Vagina (tissue), 2 donors: ENCODE data around the gene ZFAND2B. TPM values are rescaled to one million over a fixed set of nuclear protein-coding genes. Genes with fewer than 3 reads are reported as not detected.

Experiments
- DNase-seq, 2 donors: peaks; one replicate each; pipeline ENCODE4 v3.0.0-alpha.2; 2017; ENCODE audit errors: extremely low spot score in 2 of 2
- H3K27ac ChIP-seq: fragments of 200-600 bp; sonication (generic); one replicate; pipeline ENCODE4 v1.5.1; 2019
- H3K27me3 ChIP-seq: fragments of 200-600 bp; sonication (generic); one replicate; pipeline ENCODE4 v1.5.1; 2019
- H3K36me3 ChIP-seq, 2 donors: fragments of 200-600 bp; sonication (generic); one replicate each; pipeline ENCODE4 v1.5.1; 2017 to 2019
- H3K4me1 ChIP-seq: fragments of 200-600 bp; sonication (generic); one replicate; pipeline ENCODE4 v1.5.1; 2019
- H3K4me3 ChIP-seq, 2 donors: fragments of 200-600 bp; sonication (generic); 1 replicate in 1 of 2; 2 replicates in 1 of 2; pipeline ENCODE4 v1.5.1; 2016 to 2019
- H3K9me3 ChIP-seq: fragments of 200-600 bp; sonication (generic); one replicate; pipeline ENCODE4 v1.5.1; 2019
- POLR2A ChIP-seq, 2 donors: fragments of 450-650 bp; IDR thresholded peaks; one replicate each; pipeline ENCODE4 v1.6.1; 2017; ENCODE audit warnings: antibody characterized with exemption in 2 of 2, mild to moderate bottlenecking in 2 of 2, moderate library complexity in 2 of 2
- POLR2AphosphoS5 ChIP-seq, 2 donors: sonication (generic); formaldehyde crosslinking; IDR thresholded peaks; one replicate each; pipeline ENCODE4 v1.9.0; 2017; ENCODE audit warnings: antibody characterized with exemption in 2 of 2, mild to moderate bottlenecking in 2 of 2, low read depth in 1 of 2; ENCODE audit not compliant: insufficient read depth in 1 of 2
- intact Hi-C: fragments of 100-400 bp; cut with DNase I; formaldehyde crosslinking; loops from one replicate; pipeline ENCODE4 v1.15.1; 2023
- total RNA-seq: library from RNA; depleted of rRNA; stranded (reverse); fragments of >200 nt; gene quantifications from one replicate; pipeline ENCODE4 v1.2.3, GENCODE V29; 2016
- TF ChIP-seq, protein P1 (sequence below), 3 experiments: fragments of 450-650 bp in 2 of 3; fragments of 200-600 bp in 1 of 3; sonication (generic) in 1 of 3; IDR thresholded peaks; one replicate each; pipeline ENCODE4 v1.5.1; 2017 to 2019; ENCODE audit warnings: antibody characterized with exemption in 3 of 3, mild to moderate bottlenecking in 2 of 3, moderate library complexity in 2 of 3

ZFAND2B gene
- total RNA-seq, 1 donor from 2014 or later, result 52.1 TPM

DNA sequence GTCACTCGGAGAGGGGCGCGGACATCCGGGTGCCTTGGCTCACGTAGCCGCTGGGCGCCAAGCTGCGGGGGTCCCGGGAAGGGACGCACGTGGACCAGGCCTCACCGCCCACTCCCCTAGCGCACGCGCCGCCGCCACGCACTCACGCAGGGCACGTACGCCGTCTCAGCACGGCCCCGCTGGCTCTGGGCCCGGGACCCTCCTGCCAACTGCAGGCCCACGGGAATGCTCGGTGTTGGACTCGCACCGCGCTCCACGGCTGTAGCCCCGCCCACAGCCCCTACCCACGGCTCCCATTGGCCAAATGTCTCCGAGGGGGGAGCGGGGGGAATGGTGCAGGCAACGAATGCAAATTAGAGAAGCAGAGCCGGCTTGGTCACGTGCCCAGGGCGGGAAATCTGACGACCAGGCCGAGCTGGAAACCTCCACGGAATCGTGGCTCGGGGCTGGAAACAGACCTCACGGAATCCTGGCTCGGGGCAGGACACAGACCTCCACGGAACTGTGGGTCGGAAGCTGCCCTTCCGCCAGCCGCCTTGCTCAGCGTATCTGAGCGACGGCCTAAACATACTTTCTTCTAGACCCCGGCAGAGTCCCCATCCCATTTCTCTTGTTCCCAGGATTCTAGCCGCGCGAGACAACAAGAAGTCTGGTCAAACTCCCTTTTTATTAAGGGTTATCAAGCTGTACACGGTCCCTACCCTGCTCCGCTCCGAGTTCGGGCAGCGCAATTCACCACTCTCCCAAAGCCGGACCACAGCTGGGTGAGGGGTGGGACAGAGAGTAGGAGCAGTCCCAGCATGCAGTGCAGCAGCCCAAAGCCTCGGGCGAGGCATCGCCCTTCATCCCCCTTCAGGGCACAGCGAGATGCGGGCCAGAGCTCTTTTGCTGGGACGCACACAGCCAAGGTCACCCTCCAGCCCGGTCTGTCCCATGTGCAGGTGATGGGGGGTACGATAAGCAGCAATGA, 12.4 kb downstream of the ZFAND2B start, which contains the start of gene ABCB6:
ABCB6 (minus strand) TSS at position 227 of the 970 bp plus-strand sequence. CDS start 285 bp downstream, outside the sequence.
- Histone ChIP-seq H3K4me1 (peaks cover 40% of the 10 kb centered on the region), H3K36me3 (peaks cover 0 to 67% of the 10 kb centered on the region in 2 donors), H3K27ac (peak within 1 kb of the TSS; percentile 84), H3K27me3 (no peaks in the 10 kb centered on the region), H3K4me3 (peak within 1 kb of the TSS; percentile 45 to 60), H3K9me3 (no peaks in the 10 kb centered on the region)
- intact Hi-C loops, result loop anchor here (2.0 kb wide), 1 partner anchor 42 kb away; the partner anchor contains the start of gene CNPPD1
- peak in 1 of 2 donors; percentile 53 for TF ChIP-seq POLR2A (IDR thresholded peaks at IDR 0.05)
- TF ChIP-seq POLR2AphosphoS5 (IDR thresholded peaks at IDR 0.05; ENCODE audit: insufficient read depth in 1 of 2, low read depth in 1 of 2), result peak; percentile 76 to 90
- TF ChIP-seq, protein P1, sequence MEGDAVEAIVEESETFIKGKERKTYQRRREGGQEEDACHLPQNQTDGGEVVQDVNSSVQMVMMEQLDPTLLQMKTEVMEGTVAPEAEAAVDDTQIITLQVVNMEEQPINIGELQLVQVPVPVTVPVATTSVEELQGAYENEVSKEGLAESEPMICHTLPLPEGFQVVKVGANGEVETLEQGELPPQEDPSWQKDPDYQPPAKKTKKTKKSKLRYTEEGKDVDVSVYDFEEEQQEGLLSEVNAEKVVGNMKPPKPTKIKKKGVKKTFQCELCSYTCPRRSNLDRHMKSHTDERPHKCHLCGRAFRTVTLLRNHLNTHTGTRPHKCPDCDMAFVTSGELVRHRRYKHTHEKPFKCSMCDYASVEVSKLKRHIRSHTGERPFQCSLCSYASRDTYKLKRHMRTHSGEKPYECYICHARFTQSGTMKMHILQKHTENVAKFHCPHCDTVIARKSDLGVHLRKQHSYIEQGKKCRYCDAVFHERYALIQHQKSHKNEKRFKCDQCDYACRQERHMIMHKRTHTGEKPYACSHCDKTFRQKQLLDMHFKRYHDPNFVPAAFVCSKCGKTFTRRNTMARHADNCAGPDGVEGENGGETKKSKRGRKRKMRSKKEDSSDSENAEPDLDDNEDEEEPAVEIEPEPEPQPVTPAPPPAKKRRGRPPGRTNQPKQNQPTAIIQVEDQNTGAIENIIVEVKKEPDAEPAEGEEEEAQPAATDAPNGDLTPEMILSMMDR (IDR thresholded peaks at IDR 0.05), result no peak
- DNase-seq, result peak in 1 of 2 donors; percentile 97

DNA sequence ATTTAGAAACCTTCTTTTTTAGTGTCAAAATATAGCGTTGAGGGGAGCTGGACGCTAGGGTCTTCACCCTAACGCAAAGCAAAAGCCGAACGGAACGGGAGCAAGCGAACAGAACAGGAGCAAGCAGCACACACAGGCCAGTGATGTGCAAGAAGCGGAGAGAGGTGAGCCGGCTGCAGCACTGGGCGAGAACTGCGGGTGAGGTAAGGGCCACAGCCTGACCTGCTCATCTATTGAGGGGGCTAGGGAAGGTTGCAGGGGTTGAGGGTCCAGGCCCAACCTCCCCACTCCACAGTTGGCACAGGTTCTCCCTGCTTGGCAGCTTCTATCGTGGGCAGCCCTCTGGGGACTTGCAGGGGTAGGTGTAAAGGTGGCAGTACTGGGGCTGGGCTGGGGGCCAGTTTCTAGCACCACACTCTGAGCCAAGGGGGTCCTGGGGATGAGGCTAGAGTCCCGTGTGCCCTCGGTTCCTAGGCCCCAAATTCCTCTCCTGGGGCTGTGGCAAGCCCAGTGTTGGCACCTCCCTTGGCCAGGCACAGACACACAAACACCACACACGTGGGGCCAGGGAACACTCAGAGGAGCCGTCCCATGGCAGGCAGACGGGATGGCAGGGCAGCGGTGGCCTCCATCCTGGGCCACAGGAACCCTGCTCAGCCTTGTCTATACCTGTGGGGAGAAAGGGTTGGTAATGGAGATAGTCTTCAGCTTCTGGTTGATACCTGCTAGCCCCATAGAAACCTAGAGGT, 13.4 kb downstream of the ZFAND2B start:
- peak overlapping the region in 1 of 2 donors; percentile 45 for H3K4me3 ChIP-seq
- no peak for DNase-seq
- no peaks in the 10 kb centered on the region for H3K9me3 ChIP-seq
- H3K4me1 ChIP-seq, result peaks cover 40% of the 10 kb centered on the region
- no peak overlapping the region for H3K27ac ChIP-seq
- intact Hi-C loops, result loop anchor here (2.0 kb wide), 1 partner anchor 43 kb away; the partner anchor contains the start of gene CNPPD1
- H3K36me3 ChIP-seq, result peaks cover 7 to 67% of the 10 kb centered on the region in 2 donors
- no peak for TF ChIP-seq POLR2AphosphoS5 (IDR thresholded peaks at IDR 0.05; ENCODE audit: insufficient read depth in 1 of 2, low read depth in 1 of 2)
- TF ChIP-seq, protein P1 (IDR thresholded peaks at IDR 0.05), result no peak
- TF ChIP-seq POLR2A (IDR thresholded peaks at IDR 0.05), result no peak
- H3K27me3 ChIP-seq, result no peaks in the 10 kb centered on the region

DNA sequence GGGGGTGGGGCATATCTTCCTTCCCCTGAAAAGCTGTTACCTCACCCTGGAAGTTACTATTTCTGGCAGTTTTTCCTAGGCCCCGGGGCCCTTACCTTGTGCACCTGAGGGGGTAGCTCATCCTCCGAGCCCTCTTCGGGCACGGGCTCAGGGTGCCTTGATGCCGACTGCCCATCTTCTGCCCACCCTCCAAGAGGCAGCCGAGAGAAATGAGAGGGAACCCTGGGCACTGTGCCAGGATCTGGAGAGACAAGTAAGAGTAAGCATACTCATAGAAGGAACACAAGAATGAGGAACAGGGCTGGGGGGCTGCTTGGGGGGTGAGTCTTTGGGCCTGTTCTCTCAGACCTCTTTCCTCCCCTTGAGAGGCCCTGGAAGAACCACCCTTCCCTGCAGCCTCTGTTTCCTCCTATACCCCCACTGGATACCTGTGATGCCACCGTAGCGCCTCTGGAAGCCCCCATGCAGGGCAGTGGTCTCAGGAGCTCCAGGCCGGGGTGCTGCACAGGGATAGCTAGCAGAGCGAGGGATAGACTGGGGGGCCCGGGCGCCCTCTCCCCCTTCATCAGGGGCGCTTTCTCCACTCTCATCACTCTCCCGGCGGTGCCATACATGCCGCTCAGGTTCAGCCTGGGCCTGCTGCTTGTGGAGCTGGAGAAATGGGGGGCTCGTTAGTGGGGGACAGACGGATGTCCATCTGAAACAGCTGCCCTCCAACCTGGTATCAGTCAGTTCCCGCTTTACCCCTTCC, 14.2 kb downstream of the ZFAND2B start:
- Histone ChIP-seq H3K36me3 (peaks cover 12 to 67% of the 10 kb centered on the region in 2 donors), H3K9me3 (no peaks in the 10 kb centered on the region), H3K27ac (no peak overlapping the region), H3K4me3 (no peak overlapping the region), H3K27me3 (no peaks in the 10 kb centered on the region), H3K4me1 (peaks cover 37% of the 10 kb centered on the region)
- DNase-seq, result no peak
- intact Hi-C loops, result no loop called here
- no peak for TF ChIP-seq POLR2AphosphoS5 (IDR thresholded peaks at IDR 0.05; ENCODE audit: insufficient read depth in 1 of 2, low read depth in 1 of 2)
- TF ChIP-seq POLR2A (IDR thresholded peaks at IDR 0.05), result no peak
- TF ChIP-seq, protein P1 (IDR thresholded peaks at IDR 0.05), result no peak

DNA sequence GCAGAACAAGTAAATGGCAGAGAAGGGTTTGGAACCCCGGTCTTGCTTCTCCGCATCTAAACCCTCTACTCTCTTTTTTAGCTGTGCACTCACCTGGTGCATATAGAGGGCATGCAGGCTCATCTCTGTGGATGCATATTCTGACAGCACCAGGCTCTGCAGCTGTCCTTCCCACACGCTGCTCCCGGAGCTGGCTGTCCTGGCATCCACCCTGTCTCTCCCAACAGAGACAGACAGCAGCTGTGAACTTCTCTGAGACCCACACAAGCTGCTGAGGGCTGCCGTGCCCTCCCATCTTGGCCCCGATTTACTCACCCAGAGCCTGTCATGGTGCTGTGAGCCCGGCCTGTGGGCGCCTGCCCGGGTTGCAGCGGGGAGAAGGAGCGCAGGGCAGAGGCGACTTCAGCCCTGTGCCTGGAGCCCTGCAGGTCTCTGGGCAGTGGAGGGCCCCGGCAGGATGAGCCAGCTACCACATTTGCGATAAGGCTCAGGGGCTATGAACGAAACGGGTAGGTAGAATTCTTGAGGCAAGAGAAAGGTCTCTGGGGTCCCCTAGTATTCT, 15.5 kb downstream of the ZFAND2B start:
- no peak for TF ChIP-seq POLR2AphosphoS5 (IDR thresholded peaks at IDR 0.05; ENCODE audit: insufficient read depth in 1 of 2, low read depth in 1 of 2)
- peaks cover 12 to 72% of the 10 kb centered on the region in 2 donors for H3K36me3 ChIP-seq
- intact Hi-C loops, result no loop called here
- H3K9me3 ChIP-seq, result no peaks in the 10 kb centered on the region
- H3K27ac ChIP-seq, result no peak overlapping the region
- peaks cover 26% of the 10 kb centered on the region for H3K4me1 ChIP-seq
- DNase-seq, result no peak
- no peak overlapping the region for H3K4me3 ChIP-seq
- no peaks in the 10 kb centered on the region for H3K27me3 ChIP-seq
